ENCODE results near the gene ZBTB22.

DNA sequence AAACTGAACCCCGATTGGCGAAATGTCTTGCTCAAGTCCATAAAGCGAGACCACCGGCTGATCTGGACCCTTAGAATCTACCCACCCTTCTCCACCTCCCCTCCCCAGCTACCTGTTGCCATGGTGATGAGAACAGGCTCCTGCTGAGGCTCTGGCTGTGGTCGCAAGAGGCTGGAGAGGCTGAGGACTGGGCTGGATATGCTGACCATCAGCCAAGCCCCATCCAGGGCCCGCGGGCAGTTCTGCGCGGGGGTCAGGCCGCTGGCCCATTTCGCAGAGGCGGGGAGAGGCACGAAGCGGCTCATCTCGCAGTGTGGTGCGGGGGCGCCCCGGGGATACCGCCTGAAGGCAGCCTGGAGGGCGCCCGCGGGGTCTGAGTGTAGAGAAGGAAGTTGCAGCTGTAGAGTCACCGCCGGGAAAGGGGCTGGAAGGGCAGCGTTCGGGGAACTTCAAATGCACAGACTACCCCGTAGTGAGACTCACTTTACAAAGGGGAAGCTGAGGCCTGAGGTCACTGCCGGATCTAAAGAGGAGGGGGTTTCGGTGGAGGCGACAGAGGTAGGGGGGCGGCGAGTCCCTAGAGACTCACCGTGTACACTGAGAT lies 4.3 kb downstream of the ZBTB22 start:
- TF ChIP-seq GATA2 (IDR thresholded peaks at IDR 0.05; ENCODE audit: low read depth, low read length), result no peak
- no peak for TF ChIP-seq GATA3 (IDR thresholded peaks at IDR 0.05; ENCODE audit: low read depth, low read length)

Data from SH-SY5Y (cell line).